Hematopoietic multipotent progenitor cell treated with erythropoietin and hydrocortisone succinate and interleukin-3 and kit ligand, for 4 days (in vitro differentiated cells): Measurements from ENCODE around the gene TRAF7.
A peak's percentile ranks its signal among the peaks of the same experiment; 100 is the strongest.

Source experiments
- DNase-seq: peaks from one replicate; pipeline ENCODE4 v3.0.0-alpha.2; 2015

TRAF7 gene

GRCh38 chr16:2205104-2205966 lies 49.8 kb downstream of the TRAF7 start, which contains the start of gene MLST8:
Gene MLST8, plus strand, starts transcription at chr16:2205454. Its CDS starts 632 bp downstream, at chr16:2206086.
- DNase-seq, result peak; percentile 94

- DNase-seq, result no peak
Measured at GRCh38 chr16:2205967-2206313, 50.4 kb downstream of the TRAF7 start.

- no peak for DNase-seq
Measured at GRCh38 chr16:2206420-2206779, 50.8 kb downstream of the TRAF7 start.

GRCh38 chr16:2206780-2207433 lies 51.3 kb downstream of the TRAF7 start:
- DNase-seq, result no peak

GRCh38 chr16:2207872-2208271 lies 52.3 kb downstream of the TRAF7 start:
- DNase-seq, result no peak

GRCh38 chr16:2208308-2208707 lies 52.7 kb downstream of the TRAF7 start:
- no peak for DNase-seq

- DNase-seq, result no peak
Measured at GRCh38 chr16:2208772-2209171, 53.2 kb downstream of the TRAF7 start.

- peak; percentile 56 for DNase-seq
Measured at GRCh38 chr16:2209258-2210008, 53.9 kb downstream of the TRAF7 start.

- DNase-seq, result no peak
Measured at GRCh38 chr16:2210009-2210332, 54.4 kb downstream of the TRAF7 start.

GRCh38 chr16:2210386-2211365 lies 55.1 kb downstream of the TRAF7 start, which contains the start of gene BRICD5:
Gene BRICD5, minus strand, starts transcription at chr16:2210863. Its CDS starts 30 bp downstream, at chr16:2210833.
- DNase-seq, result no peak

GRCh38 chr16:2211923-2212347 lies 56.4 kb downstream of the TRAF7 start:
- DNase-seq, result no peak

- peak; percentile 46 for DNase-seq
Measured at GRCh38 chr16:2212362-2213324, 57.1 kb downstream of the TRAF7 start.

GRCh38 chr16:2213817-2214718 lies 58.5 kb downstream of the TRAF7 start:
- peak; percentile 54 for DNase-seq

GRCh38 chr16:2214719-2214968 lies 59.1 kb downstream of the TRAF7 start, which contains the start of gene PGP:
Gene PGP, minus strand, starts transcription at chr16:2214840. Its CDS starts 63 bp downstream, at chr16:2214777.
- DNase-seq, result no peak

- no peak for DNase-seq
Measured at GRCh38 chr16:2216330-2216729, 60.7 kb downstream of the TRAF7 start.

GRCh38 chr16:2223221-2223941 lies 67.8 kb downstream of the TRAF7 start, which contains the start of gene E4F1:
Gene E4F1, plus strand, starts transcription at chr16:2223591. Its CDS starts 23 bp downstream, at chr16:2223614.
- DNase-seq, result peak; percentile 100

- peak; percentile 76 for DNase-seq
Measured at GRCh38 chr16:2223942-2224486, 68.4 kb downstream of the TRAF7 start.

GRCh38 chr16:2226245-2226793 lies 70.7 kb downstream of the TRAF7 start:
- DNase-seq, result peak; percentile 52

- DNase-seq, result no peak
Measured at GRCh38 chr16:2226918-2227317, 71.3 kb downstream of the TRAF7 start.
